GM21367 (cell line): ENCODE data around the gene SPDYC.
"Not testable (repeated sequence)": the region's sequence is repeated elsewhere in the genome, so short reads cannot be mapped to it uniquely, and the experiment has no call there.

Experiments used
- ATAC-seq: cut with Tn5 transposase; IDR thresholded peaks from one replicate; pipeline ENCODE4 v1.9.1; 2021; ENCODE audit not compliant: unreplicated experiment

SPDYC gene

DNA sequence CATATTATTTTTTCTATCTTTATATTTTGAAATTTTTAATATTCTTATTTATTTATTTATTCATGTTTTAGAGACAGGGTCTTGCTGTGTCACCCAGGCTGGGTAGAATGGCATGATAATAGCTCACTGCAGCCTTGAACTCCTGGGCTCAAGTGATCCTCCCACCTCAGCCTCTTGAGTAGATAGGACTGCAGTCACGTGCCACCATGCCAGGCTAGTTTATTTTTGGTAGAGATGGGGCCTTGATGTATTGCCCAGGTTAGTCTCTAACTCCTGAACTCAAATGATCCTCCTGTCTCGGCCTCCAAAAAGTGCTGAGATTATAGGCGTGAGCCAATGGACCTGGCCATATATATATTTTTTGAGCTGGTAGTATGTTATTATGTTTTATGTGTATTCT lies 2.4 kb upstream of the SPDYC start:
- no peak for ATAC-seq

DNA sequence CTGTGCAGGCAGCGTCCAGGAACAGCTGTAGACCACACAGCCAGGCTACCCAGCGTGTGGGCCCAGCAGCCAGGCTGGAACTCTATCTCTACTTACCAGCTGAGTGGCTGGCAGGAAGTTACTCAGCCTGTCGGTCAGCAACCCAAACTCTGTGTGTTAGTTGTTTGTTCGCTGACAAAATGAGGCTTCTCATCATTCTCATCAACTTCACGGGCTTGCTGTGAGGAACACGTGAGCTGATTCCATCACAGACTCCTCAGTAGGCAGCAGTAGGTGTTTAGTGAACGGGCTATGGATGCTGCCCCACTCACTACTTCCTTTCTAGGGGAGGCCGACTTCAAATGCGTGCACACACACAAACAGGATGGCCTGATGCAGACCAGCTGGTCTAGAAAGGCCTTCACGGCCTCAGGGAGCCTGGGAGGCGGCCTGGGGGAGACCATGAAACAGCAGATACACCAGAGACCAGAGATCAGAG lies 830 bp upstream of the SPDYC start:
- no peak for ATAC-seq

GRCh38 chr11:65172600-65172999 lies 2.6 kb downstream of the SPDYC start:
- no peak for ATAC-seq

GRCh38 chr11:65174571-65175010 lies 4.6 kb downstream of the SPDYC start:
- ATAC-seq = not testable (repeated sequence)

- peak; percentile 50 for ATAC-seq
Measured at GRCh38 chr11:65180877-65181568, 11.0 kb downstream of the SPDYC start.

DNA sequence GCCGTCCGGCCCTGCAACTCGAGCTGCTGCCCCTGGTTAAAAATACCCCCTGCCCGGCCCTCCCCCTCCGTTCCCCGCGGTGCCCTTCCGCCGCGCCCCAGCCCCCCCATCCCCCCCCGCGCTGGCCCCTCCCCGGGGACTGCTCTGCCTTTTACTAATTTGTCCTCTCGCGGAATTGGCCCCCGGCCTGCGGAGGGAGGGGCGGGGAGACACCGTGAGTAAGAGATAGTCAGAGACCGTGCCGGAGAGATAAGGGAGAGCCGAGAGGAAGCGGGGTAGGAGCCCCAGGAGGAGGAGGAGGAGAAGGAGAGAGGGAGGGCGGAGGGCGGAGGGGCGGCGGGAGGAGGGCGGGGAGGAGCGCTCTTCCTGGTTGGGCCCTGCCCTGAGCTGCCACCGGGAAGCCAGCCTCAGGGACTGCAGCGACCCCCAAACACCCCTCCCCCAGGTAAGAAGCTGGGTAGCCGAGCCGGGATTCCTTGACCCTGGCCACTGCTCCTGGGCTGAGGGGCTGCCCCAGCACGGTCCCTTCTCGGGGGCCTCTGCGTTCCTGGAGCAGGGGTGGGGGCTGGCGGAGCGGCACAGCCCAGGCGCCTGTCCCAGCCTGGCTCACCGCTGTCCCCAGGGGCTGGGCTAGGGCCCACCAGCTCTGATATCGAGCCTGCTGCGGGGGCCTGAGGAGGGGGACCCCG lies 11.7 kb downstream of the SPDYC start, which contains the start of gene CAPN1:
TSS of gene CAPN1 (plus strand) at position 360 of the 689 bp plus-strand sequence. CDS start 774 bp downstream, outside the sequence.
- ATAC-seq = peak; percentile 29

DNA sequence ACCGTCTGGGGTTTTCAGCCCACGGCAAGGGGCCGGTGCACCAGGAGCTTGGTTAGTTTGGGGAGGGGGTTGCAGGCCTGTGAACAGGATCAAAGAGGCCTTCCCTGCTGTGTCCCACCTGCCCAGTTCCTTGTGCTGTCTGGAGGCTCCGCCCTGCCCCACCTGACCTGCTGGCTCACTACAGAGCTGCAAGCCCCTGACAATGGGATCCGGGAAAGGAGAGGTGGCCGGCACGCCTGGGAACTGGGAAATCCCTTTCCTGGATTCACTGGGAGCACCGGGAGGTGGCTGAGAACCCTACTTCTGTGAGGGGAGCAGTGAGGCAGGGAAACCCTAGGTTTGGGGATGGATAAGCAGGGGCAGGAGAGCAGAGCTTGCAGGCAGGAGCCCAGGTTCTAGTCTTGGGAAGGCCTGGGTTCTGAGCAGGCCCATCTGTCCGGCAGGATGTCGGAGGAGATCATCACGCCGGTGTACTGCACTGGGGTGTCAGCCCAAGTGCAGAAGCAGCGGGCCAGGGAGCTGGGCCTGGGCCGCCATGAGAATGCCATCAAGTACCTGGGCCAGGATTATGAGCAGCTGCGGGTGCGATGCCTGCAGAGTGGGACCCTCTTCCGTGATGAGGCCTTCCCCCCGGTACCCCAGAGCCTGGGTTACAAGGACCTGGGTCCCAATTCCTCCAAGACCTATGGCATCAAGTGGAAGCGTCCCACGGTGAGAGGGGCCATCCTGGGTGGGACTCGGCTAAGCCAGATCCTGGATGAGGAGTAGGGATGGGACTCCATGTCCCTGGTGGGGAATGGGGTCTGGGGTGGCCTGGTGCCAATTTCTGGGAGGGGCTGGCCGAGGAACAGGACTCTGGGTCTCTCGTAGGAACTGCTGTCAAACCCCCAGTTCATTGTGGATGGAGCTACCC lies 12.5 kb downstream of the SPDYC start:
- ATAC-seq = no peak

GRCh38 chr11:65183201-65183891 lies 13.3 kb downstream of the SPDYC start:
- ATAC-seq = no peak

DNA sequence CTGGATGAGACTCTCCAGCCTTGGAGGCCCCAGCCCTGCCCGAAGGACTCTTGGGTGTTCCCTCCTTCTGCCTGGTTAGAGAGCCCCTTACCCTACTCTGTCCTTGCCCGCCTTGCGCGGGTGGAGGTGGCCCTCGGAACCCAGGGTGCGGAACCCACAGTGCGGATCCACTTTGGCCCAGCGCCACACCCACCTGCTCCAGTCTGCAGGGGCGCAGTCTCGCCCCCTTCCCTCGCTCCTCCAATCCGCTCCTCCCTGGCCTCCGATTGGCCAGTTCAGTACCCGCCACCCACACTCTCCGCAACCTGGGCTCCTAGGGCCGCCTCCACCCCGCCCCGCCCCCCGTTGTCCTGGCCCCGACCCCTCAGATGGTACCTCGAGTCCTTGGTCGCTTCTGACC lies 14.1 kb downstream of the SPDYC start:
- ATAC-seq = no peak

DNA sequence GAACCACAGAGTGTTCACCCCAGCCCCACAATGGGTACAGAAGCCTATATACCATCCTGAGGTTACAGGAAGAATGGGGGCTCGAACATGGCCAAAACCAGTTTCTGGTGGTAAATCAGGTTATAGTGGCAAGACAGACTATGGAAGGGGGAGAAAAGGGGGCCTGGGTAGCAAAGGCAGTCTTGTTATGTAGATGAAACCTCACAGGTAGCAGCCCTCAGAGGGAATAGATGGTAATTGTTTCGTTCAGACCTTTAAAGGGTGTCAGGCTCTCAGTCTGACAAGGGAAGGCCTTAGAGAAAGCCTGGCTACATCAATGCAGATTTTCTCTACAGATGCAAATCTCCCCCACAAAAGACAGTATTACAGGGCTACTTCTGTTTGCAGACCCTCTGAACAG lies 15.1 kb downstream of the SPDYC start:
- no peak for ATAC-seq

- ATAC-seq = no peak
Measured at GRCh38 chr11:65185869-65186341, 15.9 kb downstream of the SPDYC start.

DNA sequence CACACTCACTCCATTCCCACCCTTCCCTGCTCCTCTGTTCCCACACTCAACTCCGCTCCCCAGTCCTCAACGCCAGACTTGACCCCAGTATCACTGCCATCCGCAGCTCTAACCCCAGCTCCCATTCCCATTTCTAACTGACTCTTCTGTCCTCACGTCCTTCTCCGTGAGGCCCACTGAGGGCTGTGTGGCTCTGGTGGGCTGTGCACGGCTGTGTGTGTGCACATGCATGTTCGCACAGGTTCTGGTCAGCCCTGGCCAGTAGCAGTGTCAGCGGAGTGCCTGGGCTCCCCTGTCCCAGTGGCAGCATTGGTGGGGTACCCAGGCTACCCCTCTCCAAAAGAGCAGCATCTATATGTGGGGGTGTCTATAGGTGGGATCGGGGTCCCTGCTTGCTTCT lies 16.7 kb downstream of the SPDYC start:
- no peak for ATAC-seq

DNA sequence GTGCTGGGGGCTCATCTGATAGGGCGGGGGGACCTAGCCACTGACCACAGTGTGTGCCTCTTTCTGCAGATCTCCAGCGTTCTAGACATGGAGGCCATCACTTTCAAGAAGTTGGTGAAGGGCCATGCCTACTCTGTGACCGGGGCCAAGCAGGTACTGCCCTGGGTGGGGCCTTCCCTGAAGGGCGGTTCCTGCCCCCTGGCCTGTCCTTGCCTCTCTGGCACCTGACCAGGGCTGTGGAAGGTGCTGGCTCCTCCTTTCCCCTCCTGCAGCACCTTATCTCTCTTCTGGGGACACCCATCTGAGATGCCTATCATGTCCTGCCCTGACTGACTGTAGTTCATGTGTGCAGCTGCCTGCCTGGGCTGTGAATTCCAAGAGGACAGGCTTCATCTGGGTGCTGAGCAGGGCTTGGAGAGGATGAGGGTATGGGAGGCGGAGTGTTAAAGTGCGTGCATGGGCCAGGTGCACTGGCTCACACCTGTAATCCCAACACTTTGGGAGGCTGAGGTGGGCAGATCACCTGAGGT lies 17.2 kb downstream of the SPDYC start:
- ATAC-seq = no peak

DNA sequence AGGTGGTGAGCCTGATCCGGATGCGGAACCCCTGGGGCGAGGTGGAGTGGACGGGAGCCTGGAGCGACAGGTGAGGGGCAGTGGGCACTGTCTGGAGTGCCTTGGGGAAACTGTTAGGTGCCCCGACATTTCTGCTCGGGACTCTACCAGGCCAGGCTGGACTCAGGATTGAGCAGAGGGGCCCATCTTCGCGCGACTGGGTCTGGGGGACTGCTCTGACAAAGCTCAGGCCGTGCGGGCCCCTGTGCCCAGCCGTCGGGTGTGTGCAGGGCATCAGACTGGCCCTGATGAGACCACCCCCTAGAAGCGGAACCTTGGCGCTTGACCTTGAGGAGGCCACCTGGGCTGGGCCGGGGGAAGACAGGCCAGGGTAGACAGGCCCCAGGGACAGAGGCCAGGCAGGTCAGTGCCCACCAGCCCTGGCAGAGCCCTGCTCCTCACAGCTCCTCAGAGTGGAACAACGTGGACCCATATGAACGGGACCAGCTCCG lies 18.0 kb downstream of the SPDYC start:
- no peak for ATAC-seq

DNA sequence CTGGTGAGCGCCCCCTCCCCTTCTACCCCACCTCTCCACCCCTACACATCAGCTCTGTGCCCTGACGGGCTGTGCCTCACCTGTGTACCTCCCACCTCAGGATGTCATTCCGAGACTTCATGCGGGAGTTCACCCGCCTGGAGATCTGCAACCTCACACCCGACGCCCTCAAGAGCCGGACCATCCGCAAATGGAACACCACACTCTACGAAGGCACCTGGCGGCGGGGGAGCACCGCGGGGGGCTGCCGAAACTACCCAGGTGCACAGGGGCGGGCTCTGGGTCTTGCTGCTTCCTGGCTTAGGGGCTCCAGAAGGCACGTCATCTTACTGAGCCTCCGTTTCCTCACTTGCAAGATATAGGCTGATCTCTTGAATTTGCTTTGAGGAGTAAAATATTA lies 18.5 kb downstream of the SPDYC start:
- no peak for ATAC-seq

DNA sequence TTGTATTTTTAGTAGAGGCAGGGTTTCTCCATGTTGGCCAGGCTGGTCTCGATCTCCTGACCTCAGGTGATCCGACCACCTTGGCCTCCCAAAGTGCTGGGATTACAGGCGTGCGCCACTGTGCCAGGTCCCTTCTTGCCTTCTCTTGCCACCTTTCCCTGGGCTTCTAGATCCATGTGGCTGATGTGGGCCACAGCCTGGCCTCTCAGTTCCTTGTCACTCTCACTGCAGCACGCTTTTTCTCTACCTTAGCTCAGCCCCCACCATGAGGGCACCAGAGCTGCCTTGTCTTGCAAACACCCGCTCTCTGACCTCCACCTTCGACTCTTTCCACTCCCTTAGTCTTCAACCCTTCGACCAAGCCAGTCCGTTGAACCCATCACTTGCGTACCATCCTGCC lies 19.2 kb downstream of the SPDYC start:
- no peak for ATAC-seq

DNA sequence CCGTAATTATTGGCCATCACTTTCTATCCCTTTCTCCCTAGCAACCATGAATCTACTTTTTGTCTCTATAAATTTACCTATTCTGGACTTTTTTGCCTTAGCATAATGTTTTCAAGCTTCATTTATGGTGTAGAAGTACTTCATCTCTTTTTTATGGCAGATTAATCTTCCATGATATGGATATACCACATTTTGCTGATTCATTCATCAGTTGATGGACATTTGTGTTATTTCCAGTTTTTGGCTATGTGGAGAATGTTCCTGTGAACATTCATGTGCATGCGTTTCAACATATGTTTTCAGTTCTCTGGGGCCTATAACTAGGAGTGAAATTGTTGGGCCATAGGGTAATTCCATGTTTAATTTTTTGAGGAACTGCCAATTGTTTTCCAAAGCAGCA lies 24.5 kb downstream of the SPDYC start:
- ATAC-seq = no peak

DNA sequence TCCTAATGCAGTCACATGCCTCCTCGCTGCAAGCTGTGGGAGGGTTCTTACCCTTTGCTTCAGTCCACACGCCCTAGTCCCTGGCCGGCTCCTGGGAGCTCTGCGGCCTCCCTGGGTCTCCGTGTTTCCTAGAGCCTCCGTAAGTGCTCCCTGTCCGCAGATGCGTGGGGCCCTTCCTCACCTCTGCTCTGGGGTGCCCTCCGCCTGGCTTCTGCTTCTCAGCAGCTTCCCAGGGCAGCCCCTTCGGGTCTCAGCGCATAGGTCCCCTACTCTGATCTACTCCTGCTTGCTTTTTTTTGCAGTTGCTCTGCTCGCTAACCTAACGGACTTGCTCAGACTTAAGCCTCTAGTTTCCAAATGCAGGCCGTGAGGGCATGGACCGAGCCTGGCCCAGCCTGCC lies 34.1 kb downstream of the SPDYC start:
- ATAC-seq = no peak

DNA sequence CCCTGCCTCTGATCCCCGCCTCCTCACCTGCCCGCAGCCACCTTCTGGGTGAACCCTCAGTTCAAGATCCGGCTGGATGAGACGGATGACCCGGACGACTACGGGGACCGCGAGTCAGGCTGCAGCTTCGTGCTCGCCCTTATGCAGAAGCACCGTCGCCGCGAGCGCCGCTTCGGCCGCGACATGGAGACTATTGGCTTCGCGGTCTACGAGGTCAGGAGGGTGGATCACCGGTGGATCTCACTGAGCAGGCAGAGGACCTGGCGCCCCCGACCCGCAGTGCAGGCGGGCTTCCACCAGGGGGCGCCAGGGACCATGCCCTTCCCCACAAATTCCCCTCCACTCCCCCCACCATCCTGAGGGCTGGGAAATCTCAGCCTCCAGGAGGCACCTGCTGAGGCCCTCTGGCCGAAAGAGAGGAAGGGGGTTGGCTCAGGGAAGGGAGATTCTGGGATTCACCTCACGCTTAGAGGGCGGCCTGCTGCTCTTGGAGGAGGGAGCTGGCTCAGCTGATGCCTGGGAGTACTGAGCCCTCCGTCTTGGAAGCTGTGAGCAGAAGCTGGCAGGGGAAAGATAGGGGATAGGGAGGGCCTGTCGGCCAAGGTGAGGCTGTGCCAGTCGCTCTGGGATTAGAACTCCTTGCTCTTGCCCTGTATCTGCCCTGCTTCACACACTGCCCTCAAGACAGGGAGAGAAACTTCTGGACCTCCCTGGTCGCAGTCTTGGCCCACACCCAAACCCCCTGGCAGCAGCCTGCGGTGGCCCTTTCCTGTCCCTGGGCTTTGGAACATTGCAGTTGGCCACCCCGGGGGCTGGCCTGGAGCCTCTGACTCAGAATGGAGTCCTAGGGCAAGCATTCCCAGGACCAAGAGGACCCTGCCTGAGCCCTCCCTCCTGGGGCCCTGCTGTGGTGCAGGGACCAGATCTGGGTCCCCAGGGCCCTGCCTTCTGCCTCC lies 34.9 kb downstream of the SPDYC start:
- no peak for ATAC-seq
